Activated gamma-delta T cell treated with Interleukin-2 at 50 U/mL for 16 hours (primary cell): ENCODE results near the gene ABHD12B.
"Not testable (repeated sequence)": the region's sequence is repeated elsewhere in the genome, so short reads cannot be mapped to it uniquely, and the experiment has no call there.

Experiments
- DNase-seq: peaks from one replicate; pipeline ENCODE4 v3.0.0-alpha.2; 2020

The ABHD12B gene

GRCh38 chr14:50897005-50897404, 25.2 kb downstream of the ABHD12B start:
- not testable (repeated sequence) for DNase-seq

GRCh38 chr14:50897658-50898175, 25.9 kb downstream of the ABHD12B start:
- DNase-seq: no peak

- DNase-seq: no peak
Measured at GRCh38 chr14:50901361-50901760, 29.5 kb downstream of the ABHD12B start.

GRCh38 chr14:50904719-50905118, 32.9 kb downstream of the ABHD12B start:
- no peak for DNase-seq

GRCh38 chr14:50906326-50907065, 34.6 kb downstream of the ABHD12B start:
- no peak for DNase-seq

GRCh38 chr14:50910495-50911420, 38.9 kb downstream of the ABHD12B start:
- DNase-seq: no peak

- DNase-seq: no peak
Measured at GRCh38 chr14:50917449-50917848, 45.6 kb downstream of the ABHD12B start.

- DNase-seq: not testable (repeated sequence)
Measured at GRCh38 chr14:50919524-50919923, 47.7 kb downstream of the ABHD12B start.

- no peak for DNase-seq
Measured at GRCh38 chr14:50920482-50921230, 48.8 kb downstream of the ABHD12B start.

GRCh38 chr14:50922803-50923202, 51.0 kb downstream of the ABHD12B start:
- DNase-seq: no peak

GRCh38 chr14:50924236-50924635, 52.4 kb downstream of the ABHD12B start:
- no peak for DNase-seq

GRCh38 chr14:50924843-50925242, 53.0 kb downstream of the ABHD12B start:
- no peak for DNase-seq

GRCh38 chr14:50926851-50927386, 55.1 kb downstream of the ABHD12B start:
- DNase-seq: no peak

- no peak for DNase-seq
Measured at GRCh38 chr14:50928002-50928635, 56.3 kb downstream of the ABHD12B start.

GRCh38 chr14:50929506-50929905, 57.7 kb downstream of the ABHD12B start:
- no peak for DNase-seq

GRCh38 chr14:50931559-50931958, 59.7 kb downstream of the ABHD12B start:
- DNase-seq: no peak

- no peak for DNase-seq
Measured at GRCh38 chr14:50932156-50932555, 60.3 kb downstream of the ABHD12B start.

GRCh38 chr14:50932592-50933495, 61.0 kb downstream of the ABHD12B start:
- no peak for DNase-seq

GRCh38 chr14:50935126-50936015, 63.5 kb downstream of the ABHD12B start:
- DNase-seq: no peak

- DNase-seq: no peak
Measured at GRCh38 chr14:50936016-50936340, 64.1 kb downstream of the ABHD12B start.
